B cell (primary cell): ENCODE measurements around the gene GNLY. TPM values are rescaled to one million over a fixed set of nuclear protein-coding genes. Genes with fewer than 3 reads are reported as not detected.

ENCODE experiments used
- ATAC-seq: fragments of 200-7000 bp; cut with Tn5 transposase; one replicate; pipeline ENCODE4 v1.10.0; 2021; ENCODE audit warnings: low read depth, mild to moderate bottlenecking, moderate number of reproducible peaks, moderate library complexity
- CTCF ChIA-PET: fragments of 350-600 bp; sonication (Branson Sonifier 250); formaldehyde crosslinking; loops from one replicate; lab custom pipeline; 2021; ENCODE audit warnings: antibody characterized with exemption, inconsistent platforms; lab: Charles Lee
- POLR2A ChIA-PET: fragments of 350-600 bp; sonication (Branson Sonifier 250); formaldehyde crosslinking; loops from one replicate; lab custom pipeline; 2021; ENCODE audit warnings: antibody characterized with exemption; lab: Charles Lee
- DNase-seq: peaks from one replicate; pipeline ENCODE4 v3.0.0; 2013
- H2AFZ ChIP-seq: 2 replicates; pipeline ENCODE4 v1.6.1; 2012; ENCODE audit warnings: mild to moderate bottlenecking, low read depth, low read length; ENCODE audit not compliant: insufficient read depth, poor library complexity, severe bottlenecking
- H3K27ac ChIP-seq, 2 donors: 1 replicate in 1 of 2; 2 replicates in 1 of 2; pipeline ENCODE4 v1.5.1; 2012 to 2013; ENCODE audit warnings: low read length in 2 of 2, mild to moderate bottlenecking in 2 of 2, moderate library complexity in 1 of 2
- H3K27me3 ChIP-seq, 4 experiments: fragments of 200-600 bp in 1 of 4; sonication (generic) in 1 of 4; replicated peaks in 1 of 4; 1 replicate in 2 of 4; 2 replicates in 2 of 4; pipeline versions ENCODE4 v1.6.1 to v1.7.0; 2013 to 2016; ENCODE audit warnings: low read length in 3 of 4, mild to moderate bottlenecking in 2 of 4, mixed read lengths in 1 of 4, moderate library complexity in 1 of 4; ENCODE audit not compliant: insufficient read depth in 4 of 4, control insufficient read depth in 3 of 4; ENCODE audit errors: control extremely low read depth in 1 of 4
- H3K36me3 ChIP-seq, 2 experiments: replicated peaks in 1 of 2; 1 replicate in 1 of 2; 2 replicates in 1 of 2; pipeline versions ENCODE4 v1.6.1 to v1.7.1; 2013; ENCODE audit warnings: low read length in 1 of 2; ENCODE audit not compliant: insufficient read depth in 2 of 2, control insufficient read depth in 1 of 2; ENCODE audit errors: control extremely low read depth in 1 of 2, extremely low read depth in 1 of 2
- H3K4me1 ChIP-seq, 2 donors: fragments of 200-600 bp in 1 of 2; sonication (generic) in 1 of 2; 1 replicate in 1 of 2; 2 replicates in 1 of 2; pipeline versions ENCODE4 v1.5.1 to v1.6.1; 2013 to 2017; ENCODE audit warnings: low read length in 2 of 2; ENCODE audit not compliant: control insufficient read depth in 2 of 2, insufficient read depth in 2 of 2
- H3K4me2 ChIP-seq: replicated peaks from 2 replicates; pipeline ENCODE3; 2012; ENCODE audit warnings: mild to moderate bottlenecking, low read depth, low read length; ENCODE audit not compliant: poor library complexity, severe bottlenecking
- H3K4me3 ChIP-seq, 5 experiments: fragments of 200-600 bp in 1 of 5; sonication (generic) in 1 of 5; 1 replicate in 3 of 5; 2 replicates in 2 of 5; pipeline versions ENCODE4 v1.5.1 to v1.7.0; 2011 to 2016; ENCODE audit warnings: low read length in 4 of 5, mild to moderate bottlenecking in 4 of 5, low read depth in 2 of 5, control low read depth in 1 of 5, moderate library complexity in 1 of 5; ENCODE audit not compliant: insufficient read depth in 1 of 5; ENCODE audit errors: control extremely low read depth in 1 of 5, extremely low read depth in 1 of 5
- H3K79me2 ChIP-seq: fragments of 200-600 bp; sonication (generic); one replicate; pipeline ENCODE4 v1.6.0; 2016; ENCODE audit warnings: low read length; ENCODE audit not compliant: control insufficient read depth, insufficient read depth
- H3K9ac ChIP-seq: fragments of 200-600 bp; sonication (generic); 2 replicates; pipeline ENCODE4 v1.6.1; 2017; ENCODE audit warnings: mild to moderate bottlenecking, low read length, moderate library complexity
- H3K9me3 ChIP-seq, 3 donors: one replicate each; pipeline versions ENCODE4 v1.6.1 to v1.7.1; 2013; ENCODE audit warnings: low read length in 2 of 3; ENCODE audit not compliant: control insufficient read depth in 2 of 3, insufficient read depth in 1 of 3; ENCODE audit errors: control extremely low read depth in 1 of 3
- H4K20me1 ChIP-seq: 2 replicates; pipeline ENCODE4 v1.6.0; 2012; ENCODE audit warnings: mild to moderate bottlenecking, low read length; ENCODE audit not compliant: insufficient read depth, control insufficient read depth, poor library complexity, severe bottlenecking
- H3K27ac Mint-ChIP-seq: one replicate; pipeline ENCODE4 v1.8.0; 2021; ENCODE audit warnings: mixed read lengths
- H3K27me3 Mint-ChIP-seq: one replicate; pipeline ENCODE4 v1.8.0; 2021; ENCODE audit warnings: mixed read lengths
- H3K4me1 Mint-ChIP-seq: one replicate; pipeline ENCODE4 v1.8.0; 2021; ENCODE audit warnings: mixed read lengths
- H3K4me3 Mint-ChIP-seq: one replicate; pipeline ENCODE4 v1.8.0; 2021; ENCODE audit warnings: mixed read lengths
- H3K9me3 Mint-ChIP-seq: one replicate; pipeline ENCODE4 v1.8.0; 2022; ENCODE audit warnings: mixed read lengths; ENCODE audit not compliant: insufficient read depth
- CTCF ChIP-seq: fragments of 200-600 bp; IDR thresholded peaks from one replicate; pipeline ENCODE4 v1.8.0; 2022; ENCODE audit warnings: antibody characterized with exemption, mild to moderate bottlenecking
- EZH2 ChIP-seq: IDR thresholded peaks from 2 replicates; pipeline ENCODE4 v1.6.1; 2012; ENCODE audit warnings: borderline replicate concordance, low read depth, mild to moderate bottlenecking, moderate library complexity, low read length; ENCODE audit not compliant: insufficient read depth, poor library complexity, severe bottlenecking
- WGBS: methylation state at CpG from one replicate; pipeline ENCODE4 v1.1.5; 2013; ENCODE audit warnings: missing lambda C conversion rate; ENCODE audit not compliant: insufficient coverage; 5-methylcytosine and 5-hydroxymethylcytosine counted together
- intact Hi-C: fragments of 100-400 bp; cut with micrococcal nuclease; formaldehyde crosslinking; loops from one replicate; pipeline ENCODE4 v1.10.0; 2022
- polyA plus RNA-seq: library from polyadenylated mRNA; depleted of rRNA; stranded (reverse); fragments of >200 nt; gene quantifications from 2 replicates; pipeline ENCODE4 v1.2.3, GENCODE V29; 2012
- small RNA-seq: library from RNA; depleted of rRNA; stranded (forward); fragments of <200 nt; gene quantifications from one replicate; pipeline ENCODE3, GENCODE V24; 2012; ENCODE audit warnings: low replicate concordance, low read depth; ENCODE audit not compliant: insufficient read length
- total RNA-seq, 2 donors: library from RNA; stranded (reverse); fragments of 120-200 nt in 1 of 2; gene quantifications; 1 replicate in 1 of 2; 2 replicates in 1 of 2; pipeline versions ENCODE4 v1.2.3 to v1.2.4, GENCODE V29; 2013 to 2022

The GNLY gene
- total and polyA plus RNA-seq, 2 donors (not counting 1 experiment from before 2014, with no cell fraction given), result 3.9 to 4.2 TPM

- intact Hi-C loops, result no loop called here
- H3K4me1 ChIP-seq, result peaks cover 44 to 49% of the 10 kb centered on the region in 2 donors
- ATAC-seq (peak; percentile 66), DNase-seq (peak; percentile 54)
- H3K4me3 ChIP-seq, result peak overlapping the region in 1 of 5 experiments; percentile 3
- Mint-ChIP-seq H3K27ac (peak overlapping the region; percentile 59), H3K4me1 (peaks cover 57% of the 10 kb centered on the region), H3K27me3 (peaks cover 28% of the 10 kb centered on the region), H3K4me3 (peak overlapping the region; percentile 53), H3K9me3 (no peaks in the 10 kb centered on the region)
- peak overlapping the region; percentile 25 for H3K4me2 ChIP-seq
- H3K79me2 ChIP-seq, result no peaks in the 10 kb centered on the region
- H3K27me3 ChIP-seq, result peaks cover 0 to 27% (median 8%) of the 10 kb centered on the region in 4 experiments
- H4K20me1 ChIP-seq, result no peaks in the 10 kb centered on the region
- peaks cover 0 to 36% (median 17%) of the 10 kb centered on the region in 3 donors for H3K9me3 ChIP-seq
- H3K36me3 ChIP-seq, result no peaks in the 10 kb centered on the region
- H3K27ac ChIP-seq, result no peak overlapping the region
- no peak for TF ChIP-seq EZH2
- no peak for TF ChIP-seq CTCF
- H3K9ac ChIP-seq, result no peak overlapping the region
- 41% methylated on average over 3 of the region's 9 CpGs for WGBS
- ChIA-PET CTCF (interaction anchor here (1.3 to 1.8 kb wide), 4 partner anchors 19 to 66 kb away, joined by 4 to 8 read pairs (median 6); no protein-coding TSS in a partner anchor), POLR2A (no interaction called here)
- no peak overlapping the region for H2AFZ ChIP-seq
Observed at GRCh38 chr2:85748039-85748734, 54.0 kb downstream of the GNLY start.

Small RNA genes lying within 50 kb of the gene (small RNA-seq; reads per million reads assigned to genes)
- gene RNU1-38P, result 10.4 reads per million, percentile 84 among the genes with 10 or more reads in this experiment

Other genes with a start within 250 kb of the GNLY start
- gene MAT2A, start 155.2 kb upstream of the GNLY start, total RNA-seq, result 177 and 190 TPM in 2 replicates
- 130 and 133 TPM in 2 replicates for gene MAT2A, start 155.2 kb upstream of the GNLY start, polyA plus RNA-seq
- 33.0 and 36.8 TPM in 2 replicates for gene GGCX, start 132.9 kb upstream of the GNLY start, total RNA-seq
- gene GGCX, start 132.9 kb upstream of the GNLY start, polyA plus RNA-seq, result 23.5 and 28.8 TPM in 2 replicates
- gene VAMP8, start 116.8 kb upstream of the GNLY start, total RNA-seq, result 73.1 and 73.8 TPM in 2 replicates
- 68.7 and 96.6 TPM in 2 replicates for gene VAMP8, start 116.8 kb upstream of the GNLY start, polyA plus RNA-seq
- 10.9 and 16.9 TPM in 2 replicates for gene VAMP5, start 109.9 kb upstream of the GNLY start, total RNA-seq
- gene VAMP5, start 109.9 kb upstream of the GNLY start, polyA plus RNA-seq, result 18.0 and 28.6 TPM in 2 replicates
- gene RNF181, start 98.6 kb upstream of the GNLY start, total RNA-seq, result 67.3 and 76.6 TPM in 2 replicates
- 112 and 151 TPM in 2 replicates for gene RNF181, start 98.6 kb upstream of the GNLY start, polyA plus RNA-seq
- gene TMEM150A, start 91.7 kb upstream of the GNLY start, total RNA-seq, result 23.0 and 23.1 TPM in 2 replicates
- 18.3 and 26.4 TPM in 2 replicates for gene TMEM150A, start 91.7 kb upstream of the GNLY start, polyA plus RNA-seq
- 82.4 and 90.1 TPM in 2 replicates for gene C2orf68, start 82.3 kb upstream of the GNLY start, total RNA-seq
- 24.9 and 30.5 TPM in 2 replicates for gene C2orf68, start 82.3 kb upstream of the GNLY start, polyA plus RNA-seq
- gene USP39, start 78.2 kb upstream of the GNLY start, total RNA-seq, result 51.5 and 57.2 TPM in 2 replicates
- 61.1 and 67.1 TPM in 2 replicates for gene USP39, start 78.2 kb upstream of the GNLY start, polyA plus RNA-seq
- gene SFTPB, start 26.2 kb upstream of the GNLY start, total RNA-seq, result not detected in 2 replicates
- not detected in 2 replicates for gene SFTPB, start 26.2 kb upstream of the GNLY start, polyA plus RNA-seq
- gene ATOH8, start 59.6 kb downstream of the GNLY start, total RNA-seq, result not detected in 2 replicates
- gene ATOH8, start 59.6 kb downstream of the GNLY start, polyA plus RNA-seq, result not detected in 2 replicates
- 90.3 and 94.3 TPM in 2 replicates for gene ST3GAL5, start 194.6 kb downstream of the GNLY start, total RNA-seq
- 40.2 and 42.6 TPM in 2 replicates for gene ST3GAL5, start 194.6 kb downstream of the GNLY start, polyA plus RNA-seq